ENCODE data around the gene PRAC2.

Gene PRAC2

DNA sequence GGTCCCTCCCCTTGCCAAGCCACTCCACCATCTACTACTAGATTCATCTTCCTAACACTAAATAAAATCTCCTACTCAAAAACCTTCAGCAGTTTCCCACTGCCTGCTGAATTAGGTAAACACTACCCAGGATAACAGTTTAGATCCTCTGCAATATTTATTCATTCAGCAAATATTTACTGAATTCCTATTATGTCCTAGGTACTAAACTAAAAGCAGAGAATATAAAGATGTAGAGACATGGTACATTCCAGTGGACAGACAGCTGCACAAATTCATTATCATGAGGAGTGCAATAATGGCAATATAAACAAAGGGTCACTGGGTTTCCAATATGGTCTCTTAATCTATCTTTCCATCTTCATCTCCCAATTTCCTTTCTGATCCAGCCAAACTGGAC is 36.3 kb downstream of the PRAC2 start:
- H3K4me3 ChIP-seq (ENCODE audit: control insufficient read depth, low read depth, low read length) = no peak overlapping the region
- DNase-seq (ENCODE audit: low read depth) = no peak
- TF ChIP-seq, protein P1, sequence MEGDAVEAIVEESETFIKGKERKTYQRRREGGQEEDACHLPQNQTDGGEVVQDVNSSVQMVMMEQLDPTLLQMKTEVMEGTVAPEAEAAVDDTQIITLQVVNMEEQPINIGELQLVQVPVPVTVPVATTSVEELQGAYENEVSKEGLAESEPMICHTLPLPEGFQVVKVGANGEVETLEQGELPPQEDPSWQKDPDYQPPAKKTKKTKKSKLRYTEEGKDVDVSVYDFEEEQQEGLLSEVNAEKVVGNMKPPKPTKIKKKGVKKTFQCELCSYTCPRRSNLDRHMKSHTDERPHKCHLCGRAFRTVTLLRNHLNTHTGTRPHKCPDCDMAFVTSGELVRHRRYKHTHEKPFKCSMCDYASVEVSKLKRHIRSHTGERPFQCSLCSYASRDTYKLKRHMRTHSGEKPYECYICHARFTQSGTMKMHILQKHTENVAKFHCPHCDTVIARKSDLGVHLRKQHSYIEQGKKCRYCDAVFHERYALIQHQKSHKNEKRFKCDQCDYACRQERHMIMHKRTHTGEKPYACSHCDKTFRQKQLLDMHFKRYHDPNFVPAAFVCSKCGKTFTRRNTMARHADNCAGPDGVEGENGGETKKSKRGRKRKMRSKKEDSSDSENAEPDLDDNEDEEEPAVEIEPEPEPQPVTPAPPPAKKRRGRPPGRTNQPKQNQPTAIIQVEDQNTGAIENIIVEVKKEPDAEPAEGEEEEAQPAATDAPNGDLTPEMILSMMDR (IDR thresholded peaks at IDR 0.05; ENCODE audit: control insufficient read depth, insufficient read depth, low read depth, low read length, missing control alignments) = no peak

DNA sequence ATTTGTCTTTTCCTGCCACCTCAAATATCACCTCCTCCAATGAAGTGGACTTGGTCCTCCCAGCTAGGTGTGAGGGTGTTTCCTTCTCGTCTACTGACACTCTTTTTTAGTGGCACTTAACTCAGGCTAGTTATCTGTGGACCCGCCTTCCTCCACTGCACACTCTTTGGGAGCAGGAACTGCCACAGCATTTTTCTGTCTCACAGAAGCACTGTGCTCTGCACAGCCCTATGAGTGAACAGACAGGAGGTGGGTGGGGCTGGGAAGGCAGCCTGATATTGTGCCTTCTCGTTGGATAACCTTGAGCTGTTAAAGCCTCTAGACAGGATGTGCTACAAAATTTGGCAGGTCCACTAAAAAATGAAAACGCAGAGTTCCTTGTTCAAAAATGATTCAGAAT is 37.4 kb downstream of the PRAC2 start:
- TF ChIP-seq, protein P1 (IDR thresholded peaks at IDR 0.05; ENCODE audit: control insufficient read depth, insufficient read depth, low read depth, low read length, missing control alignments) = no peak
- no peak overlapping the region for H3K4me3 ChIP-seq (ENCODE audit: control insufficient read depth, low read depth, low read length)
- DNase-seq (ENCODE audit: low read depth) = no peak

DNA sequence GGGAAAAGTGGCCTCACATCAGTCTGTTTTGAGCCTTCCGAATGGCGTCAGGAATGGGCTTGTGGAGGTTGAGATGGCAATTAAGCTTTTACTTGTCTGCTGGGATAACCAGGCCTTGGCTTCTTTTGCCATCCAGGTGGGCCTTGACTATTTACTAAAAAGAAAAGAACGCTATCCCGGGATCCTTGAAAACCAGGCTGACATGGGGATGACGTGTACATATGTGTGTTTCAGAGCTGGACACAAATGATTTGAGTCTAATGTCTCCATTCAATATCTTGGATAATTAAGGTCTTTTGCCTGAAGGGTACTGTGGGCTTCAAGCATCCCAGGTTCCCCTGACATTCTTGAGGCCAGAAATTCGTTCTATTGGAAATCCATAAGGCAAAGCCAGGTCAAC is 38.1 kb downstream of the PRAC2 start:
- no peak for DNase-seq (ENCODE audit: low read depth)
- H3K4me3 ChIP-seq (ENCODE audit: control insufficient read depth, low read depth, low read length) = no peak overlapping the region
- TF ChIP-seq, protein P1 (IDR thresholded peaks at IDR 0.05; ENCODE audit: control insufficient read depth, insufficient read depth, low read depth, low read length, missing control alignments) = no peak

DNA sequence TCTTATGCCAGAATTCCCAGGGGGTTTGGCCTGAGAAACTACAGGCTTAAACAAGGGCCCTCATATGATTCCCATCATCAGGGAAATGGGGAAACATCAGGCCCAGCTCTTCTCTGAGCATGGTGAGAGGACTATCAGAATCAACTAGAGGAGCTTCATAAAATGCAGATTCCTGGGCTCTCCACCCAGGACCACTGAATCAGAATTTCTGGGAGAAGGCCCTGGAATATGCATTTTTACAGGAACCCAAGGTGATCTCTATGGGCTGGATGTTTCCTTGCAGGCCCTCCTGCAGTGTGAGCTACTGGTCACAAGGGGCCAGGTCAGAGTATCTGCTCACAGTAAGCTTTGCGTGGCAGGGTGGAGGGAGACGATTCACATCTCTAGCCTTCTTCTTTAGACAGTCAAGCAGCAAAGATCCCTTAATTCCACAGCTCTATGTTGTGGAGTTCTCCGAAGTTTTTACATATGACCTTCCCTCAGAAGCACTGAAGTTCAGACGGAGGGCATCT is 44.3 kb downstream of the PRAC2 start:
- no peak overlapping the region for H3K4me3 ChIP-seq (ENCODE audit: control insufficient read depth, low read depth, low read length)
- TF ChIP-seq, protein P1 (IDR thresholded peaks at IDR 0.05; ENCODE audit: control insufficient read depth, insufficient read depth, low read depth, low read length, missing control alignments) = no peak
- no peak for DNase-seq (ENCODE audit: low read depth)

DNA sequence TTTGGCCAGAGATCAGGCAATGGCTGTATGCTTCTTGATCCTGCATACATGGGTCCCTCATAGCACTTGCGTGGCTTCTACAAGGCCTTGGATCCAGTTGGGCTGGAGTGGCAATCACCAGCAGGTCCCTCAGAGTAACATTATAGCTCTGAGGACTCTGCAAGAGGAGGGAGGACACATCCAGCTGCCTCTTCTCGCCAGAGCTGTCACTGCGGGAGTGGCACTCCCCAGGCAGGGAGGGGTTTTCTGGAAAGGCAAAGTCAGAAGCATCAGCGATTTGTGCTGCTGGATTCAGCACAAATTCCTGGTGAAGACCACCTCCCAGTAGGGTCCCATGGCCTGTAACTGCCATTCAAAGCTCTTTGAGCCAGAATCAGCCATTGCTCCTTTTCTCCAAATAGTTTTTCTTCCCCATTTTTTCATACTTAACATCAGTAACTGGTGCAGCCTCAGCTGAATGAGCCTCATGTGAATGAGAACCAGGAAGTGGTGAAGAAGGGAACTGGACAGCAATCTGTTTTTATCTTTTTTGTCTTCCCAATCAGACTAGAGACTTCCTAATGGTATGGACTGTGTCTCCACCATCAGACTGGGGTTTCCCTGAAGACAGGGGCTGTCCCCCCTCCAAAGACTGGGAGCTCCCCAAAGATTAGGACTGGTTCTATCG is 46.2 kb downstream of the PRAC2 start:
- TF ChIP-seq, protein P1 (IDR thresholded peaks at IDR 0.05; ENCODE audit: control insufficient read depth, insufficient read depth, low read depth, low read length, missing control alignments) = no peak
- no peak for DNase-seq (ENCODE audit: low read depth)
- no peak overlapping the region for H3K4me3 ChIP-seq (ENCODE audit: control insufficient read depth, low read depth, low read length)

DNA sequence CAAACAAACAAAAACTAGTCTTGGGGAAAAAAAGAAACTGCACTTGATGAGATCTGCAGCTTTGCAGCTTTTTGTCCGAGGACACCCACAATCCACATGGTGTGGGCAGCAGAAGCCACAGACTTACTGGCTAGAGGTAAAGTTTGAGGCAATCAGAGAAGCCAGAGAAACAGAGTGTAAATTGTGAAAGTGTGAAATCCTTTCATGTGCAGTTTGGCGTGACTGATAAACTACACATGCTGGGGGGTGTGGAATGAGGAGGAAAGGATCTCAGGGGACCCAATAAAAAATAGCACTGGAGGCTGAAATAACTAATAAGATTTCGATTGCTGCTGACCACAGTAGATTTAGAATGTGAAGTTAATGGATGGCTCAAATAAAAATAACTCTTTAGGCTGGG is 48.0 kb downstream of the PRAC2 start:
- TF ChIP-seq, protein P1 (IDR thresholded peaks at IDR 0.05; ENCODE audit: control insufficient read depth, insufficient read depth, low read depth, low read length, missing control alignments) = no peak
- H3K4me3 ChIP-seq (ENCODE audit: control insufficient read depth, low read depth, low read length) = no peak overlapping the region
- DNase-seq (ENCODE audit: low read depth) = no peak

Data from AG09309 (cell line).